ENCODE results near the gene P2RX3. TPM values are rescaled to one million over a fixed set of nuclear protein-coding genes. Genes with fewer than 3 reads are reported as not detected.
A peak's percentile ranks its signal among the peaks of the same experiment; 100 is the strongest.

The P2RX3 gene
- total RNA-seq, 1 experiment from 2014 or later = not detected

- H3K4me3 ChIP-seq = no peak overlapping the region
- ChIA-PET CTCF (interaction anchor here (0.6 kb wide), 1 partner anchor 537 kb away, joined by 3 read pairs; no protein-coding TSS in a partner anchor), POLR2A (ENCODE audit: unreplicated experiment) (no interaction called here)
- no peaks in the 10 kb centered on the region for H4K20me1 ChIP-seq (ENCODE audit: insufficient read depth)
- no peaks in the 10 kb centered on the region for H3K79me2 ChIP-seq (ENCODE audit: low read depth)
- no peak for DNase-seq
- no TSS peak for BruUV-seq (replicated peaks)
- no peak overlapping the region for H3K27ac ChIP-seq
- no peak overlapping the region for H2AFZ ChIP-seq
- H3K4me2 ChIP-seq = no peak overlapping the region
- intact Hi-C loops (cut with micrococcal nuclease; ENCODE audit: unreplicated experiment) = no loop called here
- no peaks in the 10 kb centered on the region for H3K9me3 ChIP-seq (ENCODE audit: insufficient read depth, low read depth)
- TF ChIP-seq, protein P1, sequence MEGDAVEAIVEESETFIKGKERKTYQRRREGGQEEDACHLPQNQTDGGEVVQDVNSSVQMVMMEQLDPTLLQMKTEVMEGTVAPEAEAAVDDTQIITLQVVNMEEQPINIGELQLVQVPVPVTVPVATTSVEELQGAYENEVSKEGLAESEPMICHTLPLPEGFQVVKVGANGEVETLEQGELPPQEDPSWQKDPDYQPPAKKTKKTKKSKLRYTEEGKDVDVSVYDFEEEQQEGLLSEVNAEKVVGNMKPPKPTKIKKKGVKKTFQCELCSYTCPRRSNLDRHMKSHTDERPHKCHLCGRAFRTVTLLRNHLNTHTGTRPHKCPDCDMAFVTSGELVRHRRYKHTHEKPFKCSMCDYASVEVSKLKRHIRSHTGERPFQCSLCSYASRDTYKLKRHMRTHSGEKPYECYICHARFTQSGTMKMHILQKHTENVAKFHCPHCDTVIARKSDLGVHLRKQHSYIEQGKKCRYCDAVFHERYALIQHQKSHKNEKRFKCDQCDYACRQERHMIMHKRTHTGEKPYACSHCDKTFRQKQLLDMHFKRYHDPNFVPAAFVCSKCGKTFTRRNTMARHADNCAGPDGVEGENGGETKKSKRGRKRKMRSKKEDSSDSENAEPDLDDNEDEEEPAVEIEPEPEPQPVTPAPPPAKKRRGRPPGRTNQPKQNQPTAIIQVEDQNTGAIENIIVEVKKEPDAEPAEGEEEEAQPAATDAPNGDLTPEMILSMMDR (conservative IDR thresholded peaks at IDR 0.05) = no peak
- no peak for TF ChIP-seq EZH2 (IDR thresholded peaks at IDR 0.05; ENCODE audit: low read depth)
- H3K27me3 ChIP-seq (ENCODE audit: insufficient read depth, low read depth) = peaks cover 59% of the 10 kb centered on the region
- no peaks in the 10 kb centered on the region for H3K36me3 ChIP-seq (ENCODE audit: low read depth)
- no peaks in the 10 kb centered on the region for H3K9me2 ChIP-seq (ENCODE audit: insufficient read depth)
- no peaks in the 10 kb centered on the region for H3K4me1 ChIP-seq (replicated peaks; ENCODE audit: insufficient read depth)
- H3F3A ChIP-seq (ENCODE audit: insufficient read depth, low read depth) = no peaks in the 10 kb centered on the region
These were observed 40.0 kb downstream of the P2RX3 start for GRCh38 chr11:57378186-57378585.

- H3K4me2 ChIP-seq = no peak overlapping the region
- peak; percentile 38 to 47 for DNase-seq
- H2AFZ ChIP-seq = no peak overlapping the region
- no peaks in the 10 kb centered on the region for H3K9me2 ChIP-seq (ENCODE audit: insufficient read depth)
- no peak overlapping the region for H3K27ac ChIP-seq
- ChIA-PET CTCF (no interaction called here), POLR2A (ENCODE audit: unreplicated experiment) (interaction anchor here (0.6 kb wide), 1 partner anchor 54 kb away, joined by 3 read pairs; no protein-coding TSS in a partner anchor)
- no peaks in the 10 kb centered on the region for H3F3A ChIP-seq (ENCODE audit: insufficient read depth, low read depth)
- H3K36me3 ChIP-seq (ENCODE audit: low read depth) = no peaks in the 10 kb centered on the region
- intact Hi-C loops (cut with micrococcal nuclease; ENCODE audit: unreplicated experiment) = no loop called here
- no peak overlapping the region for H3K4me3 ChIP-seq
- BruUV-seq (replicated peaks) = no TSS peak
- no peaks in the 10 kb centered on the region for H3K79me2 ChIP-seq (ENCODE audit: low read depth)
- H3K27me3 ChIP-seq (ENCODE audit: insufficient read depth, low read depth) = peaks cover 74% of the 10 kb centered on the region
- H3K9me3 ChIP-seq (ENCODE audit: insufficient read depth, low read depth) = no peaks in the 10 kb centered on the region
- no peaks in the 10 kb centered on the region for H4K20me1 ChIP-seq (ENCODE audit: insufficient read depth)
- TF ChIP-seq EZH2 (IDR thresholded peaks at IDR 0.05; ENCODE audit: low read depth) = no peak
- TF ChIP-seq, protein P1 (conservative IDR thresholded peaks at IDR 0.05) = no peak
- H3K4me1 ChIP-seq (replicated peaks; ENCODE audit: insufficient read depth) = no peaks in the 10 kb centered on the region
These were observed 41.6 kb downstream of the P2RX3 start for GRCh38 chr11:57379732-57380131.

GRCh38 chr11:57380975-57381374 is 42.8 kb downstream of the P2RX3 start, which contains the start of gene PRG3:
Gene PRG3 (minus strand): TSS chr11:57381150. CDS start chr11:57380708, 442 bp downstream.
- POLR2A ChIA-PET (ENCODE audit: unreplicated experiment) = no interaction called here
- CTCF ChIA-PET = no interaction called here

More at GRCh38 chr11:57380975-57381374, 42.8 kb downstream of the P2RX3 start, which contains the start of gene PRG3:
- intact Hi-C loops (cut with micrococcal nuclease; ENCODE audit: unreplicated experiment) = no loop called here
- H3K9me2 ChIP-seq (ENCODE audit: insufficient read depth) = no peaks in the 10 kb centered on the region
- no TSS peak for BruUV-seq (replicated peaks)
- no peaks in the 10 kb centered on the region for H4K20me1 ChIP-seq (ENCODE audit: insufficient read depth)
- TF ChIP-seq, protein P1 (conservative IDR thresholded peaks at IDR 0.05) = no peak
- no peak for TF ChIP-seq EZH2 (IDR thresholded peaks at IDR 0.05; ENCODE audit: low read depth)
- H2AFZ ChIP-seq = no peak within 1 kb of the TSS
- DNase-seq = no peak
- H3K27me3 ChIP-seq (ENCODE audit: insufficient read depth, low read depth) = peaks cover 87% of the 10 kb centered on the region
- H3K36me3 ChIP-seq (ENCODE audit: low read depth) = no peaks in the 10 kb centered on the region
- no peaks in the 10 kb centered on the region for H3K79me2 ChIP-seq (ENCODE audit: low read depth)
- no peak within 1 kb of the TSS for H3K27ac ChIP-seq
- H3K4me3 ChIP-seq = no peak within 1 kb of the TSS
- H3K4me1 ChIP-seq (replicated peaks; ENCODE audit: insufficient read depth) = no peaks in the 10 kb centered on the region
- no peaks in the 10 kb centered on the region for H3F3A ChIP-seq (ENCODE audit: insufficient read depth, low read depth)
- no peak within 1 kb of the TSS for H3K4me2 ChIP-seq
- H3K9me3 ChIP-seq (ENCODE audit: insufficient read depth, low read depth) = no peaks in the 10 kb centered on the region

All from PC-9 (cell line).